ENCODE data around the gene ATP8A2.

The ATP8A2 gene

DNA sequence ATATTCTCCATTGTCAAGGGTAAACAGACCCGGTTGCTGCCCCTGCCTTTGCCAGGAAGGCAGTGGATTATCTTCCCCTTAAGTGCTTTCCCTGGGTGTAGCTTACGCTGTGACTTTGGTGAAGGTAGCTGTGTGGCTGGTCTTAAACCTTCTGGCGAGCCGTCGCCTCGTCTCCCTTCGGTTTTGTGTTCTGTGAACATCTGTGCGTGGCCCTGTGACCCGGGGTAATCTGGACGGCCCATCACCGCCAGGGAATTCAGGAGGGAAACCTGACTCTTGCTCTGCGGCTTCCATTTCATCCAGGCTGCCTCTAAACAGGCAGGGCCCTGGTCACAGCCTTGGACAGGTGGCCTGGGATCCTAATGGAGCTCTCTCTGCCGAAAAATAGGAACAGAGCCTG, 601.3 kb downstream of the ATP8A2 start:
- ATAC-seq (replicated peaks; ENCODE audit: extremely low read depth, poor library complexity, severe bottlenecking): no peak
- H3K36me3 Mint-ChIP-seq (ENCODE audit: insufficient read depth): peaks cover 1% of the 10 kb centered on the region
- no peaks in the 10 kb centered on the region for H3K27me3 Mint-ChIP-seq
- no peak for DNase-seq (ENCODE audit: low spot score in 2 of 2)
- peak overlapping the region; percentile 79 for H3K27ac Mint-ChIP-seq (ENCODE audit: low read depth)
- peak overlapping the region; percentile 66 for H3K4me3 Mint-ChIP-seq
- H3K4me1 Mint-ChIP-seq: peaks cover 49% of the 10 kb centered on the region
- H3K9me3 Mint-ChIP-seq: no peaks in the 10 kb centered on the region

DNA sequence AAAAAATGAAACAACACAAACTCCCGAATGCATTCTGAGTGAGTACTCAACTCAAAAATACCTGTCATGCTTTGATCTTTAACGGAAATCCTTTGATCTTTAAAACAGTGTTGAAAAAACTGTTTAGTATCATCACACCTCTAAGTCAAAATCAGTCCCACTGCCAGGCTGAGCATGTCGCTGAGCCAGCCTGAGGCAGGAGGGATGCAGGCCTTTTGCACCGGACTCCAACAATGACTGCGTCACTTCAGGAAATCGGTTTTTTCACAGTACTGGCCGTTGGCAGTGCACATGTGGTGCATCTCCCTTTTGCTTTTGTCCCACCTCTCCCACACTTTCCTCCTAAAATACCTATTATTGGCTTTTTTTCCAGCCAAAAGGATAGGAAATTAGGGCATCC, 601.8 kb downstream of the ATP8A2 start:
- Mint-ChIP-seq H3K27me3 (no peaks in the 10 kb centered on the region), H3K36me3 (ENCODE audit: insufficient read depth) (peaks cover 1% of the 10 kb centered on the region), H3K27ac (ENCODE audit: low read depth) (peak overlapping the region; percentile 79), H3K4me1 (peaks cover 49% of the 10 kb centered on the region), H3K4me3 (peak overlapping the region; percentile 66), H3K9me3 (no peaks in the 10 kb centered on the region)
- DNase-seq (ENCODE audit: low spot score in 2 of 2): no peak
- no peak for ATAC-seq (replicated peaks; ENCODE audit: extremely low read depth, poor library complexity, severe bottlenecking)

DNA sequence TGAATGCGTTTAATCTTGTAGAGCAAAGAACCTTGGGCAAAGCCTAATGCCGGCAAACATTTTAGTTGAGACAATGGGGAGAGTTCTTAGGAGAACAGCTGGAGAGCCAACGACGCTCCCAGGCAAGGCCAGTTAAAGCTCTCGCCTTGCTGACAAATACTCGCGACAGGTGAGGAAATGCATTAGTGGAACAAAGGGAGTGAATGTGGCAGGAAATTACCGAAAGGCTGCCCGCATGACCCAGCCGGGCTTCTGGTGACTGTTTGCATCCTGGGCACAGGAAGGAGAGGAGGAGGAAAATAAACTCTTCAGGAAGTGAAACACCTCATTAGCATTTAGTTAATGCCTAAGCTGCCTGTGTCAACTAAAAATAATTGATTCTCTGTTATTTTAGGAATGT, 605.4 kb downstream of the ATP8A2 start:
- H3K4me1 Mint-ChIP-seq: peaks cover 33% of the 10 kb centered on the region
- DNase-seq (ENCODE audit: low spot score in 2 of 2) (no peak), ATAC-seq (replicated peaks; ENCODE audit: extremely low read depth, poor library complexity, severe bottlenecking) (no peak)
- H3K27me3 Mint-ChIP-seq: no peaks in the 10 kb centered on the region
- peaks cover 1% of the 10 kb centered on the region for H3K36me3 Mint-ChIP-seq (ENCODE audit: insufficient read depth)
- H3K27ac Mint-ChIP-seq (ENCODE audit: low read depth): no peak overlapping the region
- no peak overlapping the region for H3K4me3 Mint-ChIP-seq
- no peaks in the 10 kb centered on the region for H3K9me3 Mint-ChIP-seq

DNA sequence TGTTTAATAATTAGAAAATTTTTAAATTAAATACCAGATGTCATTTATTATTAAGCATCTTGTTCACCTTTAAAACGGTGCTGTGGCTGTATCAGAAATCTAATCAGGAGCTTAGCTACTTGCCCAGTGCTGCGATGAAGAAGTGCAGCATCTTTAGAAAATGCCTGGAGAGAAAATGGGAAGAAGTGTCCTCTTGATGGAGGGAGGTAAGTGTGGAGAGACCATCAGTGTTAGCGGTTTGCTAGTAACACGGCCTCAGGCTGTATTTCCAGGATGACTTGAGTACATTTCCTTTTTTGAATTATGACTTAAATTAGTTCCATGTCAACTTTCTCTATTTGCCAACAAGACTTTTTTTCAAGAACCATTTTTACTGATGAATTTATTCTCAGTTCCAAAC, 605.9 kb downstream of the ATP8A2 start:
- Mint-ChIP-seq H3K36me3 (ENCODE audit: insufficient read depth) (peaks cover 1% of the 10 kb centered on the region), H3K27ac (ENCODE audit: low read depth) (no peak overlapping the region), H3K9me3 (no peaks in the 10 kb centered on the region), H3K4me3 (no peak overlapping the region), H3K4me1 (peaks cover 28% of the 10 kb centered on the region), H3K27me3 (no peaks in the 10 kb centered on the region)
- ATAC-seq (replicated peaks; ENCODE audit: extremely low read depth, poor library complexity, severe bottlenecking) (no peak), DNase-seq (ENCODE audit: low spot score in 2 of 2) (no peak)

DNA sequence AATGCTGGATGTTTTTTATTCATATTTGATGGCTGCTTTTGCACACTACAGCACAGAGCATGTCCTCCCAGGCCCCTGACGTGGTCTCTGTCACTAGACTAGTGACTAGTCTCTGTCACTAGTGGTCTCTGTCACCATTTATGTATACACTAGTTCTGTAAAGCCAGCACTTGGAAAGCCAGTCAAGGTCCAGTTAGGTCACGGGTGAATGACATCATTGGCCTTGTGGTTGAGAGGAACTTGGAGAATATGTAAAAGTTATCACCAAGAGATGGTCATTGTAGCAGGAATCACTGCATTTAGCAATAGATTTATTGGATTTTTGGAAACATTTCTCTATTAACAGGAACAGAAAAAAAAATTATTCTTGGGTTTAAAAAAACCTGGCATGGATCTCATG, 607.2 kb downstream of the ATP8A2 start:
- ATAC-seq (replicated peaks; ENCODE audit: extremely low read depth, poor library complexity, severe bottlenecking) (no peak), DNase-seq (ENCODE audit: low spot score in 2 of 2) (no peak)
- H3K4me1 Mint-ChIP-seq: peaks cover 18% of the 10 kb centered on the region

DNA sequence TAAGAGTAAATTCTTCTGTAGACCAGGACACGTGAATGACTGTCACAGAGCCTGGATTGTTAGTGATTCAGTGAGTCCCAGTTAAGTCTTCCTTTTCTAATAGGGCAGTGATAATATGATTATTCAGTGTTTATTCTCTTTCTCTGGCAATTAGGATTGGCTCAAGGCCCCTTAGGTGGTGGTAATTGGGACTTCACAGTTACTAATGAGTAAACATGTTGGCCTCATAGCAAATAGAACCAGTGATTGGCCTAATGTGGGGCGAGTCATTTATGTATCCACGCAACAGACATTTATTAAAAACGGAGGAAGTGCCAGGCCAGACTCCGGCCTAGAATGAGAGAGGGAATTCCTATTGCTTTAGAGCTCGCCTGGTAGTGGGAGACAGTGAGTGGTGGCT, 607.6 kb downstream of the ATP8A2 start:
- no peak overlapping the region for H3K27ac Mint-ChIP-seq (ENCODE audit: low read depth)
- ATAC-seq (replicated peaks; ENCODE audit: extremely low read depth, poor library complexity, severe bottlenecking) (no peak), DNase-seq (ENCODE audit: low spot score in 2 of 2) (no peak)
- H3K36me3 Mint-ChIP-seq (ENCODE audit: insufficient read depth): no peaks in the 10 kb centered on the region
- no peaks in the 10 kb centered on the region for H3K9me3 Mint-ChIP-seq
- H3K27me3 Mint-ChIP-seq: peaks cover 10% of the 10 kb centered on the region
- H3K4me1 Mint-ChIP-seq: peaks cover 14% of the 10 kb centered on the region
- H3K4me3 Mint-ChIP-seq: no peak overlapping the region

More for the DNA sequence above, 607.2 kb downstream of the ATP8A2 start:
- no peak overlapping the region for H3K4me3 Mint-ChIP-seq
- H3K9me3 Mint-ChIP-seq: no peaks in the 10 kb centered on the region
- H3K27ac Mint-ChIP-seq (ENCODE audit: low read depth): no peak overlapping the region
- H3K27me3 Mint-ChIP-seq: peaks cover 9% of the 10 kb centered on the region
- peaks cover 1% of the 10 kb centered on the region for H3K36me3 Mint-ChIP-seq (ENCODE audit: insufficient read depth)

DNA sequence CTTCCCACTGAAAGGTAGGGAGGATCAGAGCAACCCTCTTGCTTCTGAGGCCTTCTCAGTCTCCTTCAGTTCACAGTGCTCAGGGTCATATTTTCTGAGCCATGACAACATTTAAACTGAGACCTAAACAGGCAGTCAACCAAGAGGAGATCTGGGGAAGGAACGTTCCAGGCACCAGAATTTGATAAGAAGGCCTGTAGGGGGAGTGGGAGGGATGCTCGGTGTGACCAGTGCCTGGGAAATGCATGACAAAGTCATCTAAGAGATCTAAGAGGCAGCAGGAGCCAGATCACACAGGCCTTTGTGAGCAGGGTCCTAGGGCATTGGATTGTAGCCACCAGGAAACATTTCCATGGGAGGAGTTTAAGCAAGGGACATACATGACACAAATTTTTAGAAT, 608.5 kb downstream of the ATP8A2 start:
- DNase-seq (ENCODE audit: low spot score in 2 of 2): no peak
- Mint-ChIP-seq H3K9me3 (no peaks in the 10 kb centered on the region), H3K4me3 (no peak overlapping the region), H3K4me1 (peaks cover 5% of the 10 kb centered on the region), H3K27me3 (peaks cover 10% of the 10 kb centered on the region), H3K36me3 (ENCODE audit: insufficient read depth) (no peaks in the 10 kb centered on the region), H3K27ac (ENCODE audit: low read depth) (no peak overlapping the region)
- no peak for ATAC-seq (replicated peaks; ENCODE audit: extremely low read depth, poor library complexity, severe bottlenecking)

DNA sequence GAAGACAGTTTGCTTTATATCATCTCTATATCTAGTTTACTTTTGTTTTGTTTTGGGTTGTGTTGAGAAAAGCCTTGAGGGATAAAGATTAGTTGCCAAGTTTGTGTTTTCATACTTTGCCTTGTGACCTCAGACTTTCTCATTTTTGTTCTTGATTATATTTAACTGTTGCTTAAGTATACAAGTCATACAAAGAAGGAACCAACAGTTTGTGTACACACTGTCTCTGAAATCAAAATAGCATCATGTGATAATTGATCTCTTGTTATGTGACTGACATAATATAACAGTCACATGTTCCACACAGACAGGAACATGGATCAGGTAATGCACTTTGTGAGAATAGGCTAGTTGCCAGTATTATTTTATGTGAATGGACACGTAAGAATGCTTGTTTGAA, 609.3 kb downstream of the ATP8A2 start:
- no peak for DNase-seq (ENCODE audit: low spot score in 2 of 2)

DNA sequence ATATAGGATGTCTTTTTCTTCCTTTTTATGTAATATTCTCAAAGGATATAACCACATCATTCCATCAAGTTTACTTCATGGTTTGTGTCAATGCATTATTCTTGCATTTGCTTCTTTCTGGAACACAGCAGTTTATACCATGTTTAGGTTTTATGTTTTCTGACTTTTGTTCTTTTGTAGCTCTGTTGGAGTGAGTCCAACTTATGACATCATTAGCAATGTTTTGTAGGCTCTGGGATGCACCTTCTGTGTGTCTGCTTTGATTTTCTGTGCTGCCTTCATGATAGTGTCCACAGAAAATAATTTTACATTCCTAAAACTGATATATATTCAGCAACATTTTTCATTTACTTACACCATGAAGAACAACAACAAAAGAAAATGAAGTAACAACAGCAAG, 611.1 kb downstream of the ATP8A2 start:
- peaks cover 10% of the 10 kb centered on the region for H3K27me3 Mint-ChIP-seq
- no peak overlapping the region for H3K4me3 Mint-ChIP-seq
- H3K36me3 Mint-ChIP-seq (ENCODE audit: insufficient read depth): no peaks in the 10 kb centered on the region
- H3K27ac Mint-ChIP-seq (ENCODE audit: low read depth): no peak overlapping the region
- ATAC-seq (replicated peaks; ENCODE audit: extremely low read depth, poor library complexity, severe bottlenecking) (no peak), DNase-seq (ENCODE audit: low spot score in 2 of 2) (no peak)
- no peaks in the 10 kb centered on the region for H3K4me1 Mint-ChIP-seq
- no peaks in the 10 kb centered on the region for H3K9me3 Mint-ChIP-seq

More for the DNA sequence above, 609.3 kb downstream of the ATP8A2 start:
- Mint-ChIP-seq H3K36me3 (ENCODE audit: insufficient read depth) (no peaks in the 10 kb centered on the region), H3K9me3 (no peaks in the 10 kb centered on the region), H3K4me1 (peaks cover 5% of the 10 kb centered on the region), H3K27ac (ENCODE audit: low read depth) (no peak overlapping the region), H3K4me3 (no peak overlapping the region), H3K27me3 (peaks cover 10% of the 10 kb centered on the region)
- no peak for ATAC-seq (replicated peaks; ENCODE audit: extremely low read depth, poor library complexity, severe bottlenecking)

DNA sequence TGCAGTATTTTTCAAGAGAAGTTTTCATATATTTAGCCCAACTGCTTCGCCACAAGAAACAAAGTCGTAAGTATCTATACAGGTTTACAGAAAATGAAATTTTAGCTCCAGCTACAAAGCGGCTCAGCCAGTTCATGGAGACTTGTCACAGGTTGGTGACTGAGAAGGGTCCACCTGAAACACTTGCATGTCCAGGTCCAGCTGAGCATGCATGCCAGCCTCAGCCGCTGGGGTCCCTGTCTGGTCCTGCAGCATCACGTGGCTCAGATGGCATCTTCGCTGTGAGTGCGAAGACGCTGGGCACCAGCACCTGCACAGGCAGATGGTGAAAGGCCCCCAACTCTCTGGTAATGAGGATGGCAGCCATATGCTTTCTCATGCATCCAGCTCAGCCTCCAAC, 616.2 kb downstream of the ATP8A2 start:
- no peak overlapping the region for H3K27ac Mint-ChIP-seq (ENCODE audit: low read depth)
- no peak for ATAC-seq (replicated peaks; ENCODE audit: extremely low read depth, poor library complexity, severe bottlenecking)
- no peaks in the 10 kb centered on the region for H3K4me1 Mint-ChIP-seq
- peaks cover 2% of the 10 kb centered on the region for H3K36me3 Mint-ChIP-seq (ENCODE audit: insufficient read depth)
- no peak for DNase-seq (ENCODE audit: low spot score in 2 of 2)
- H3K4me3 Mint-ChIP-seq: no peak overlapping the region
- H3K27me3 Mint-ChIP-seq: peaks cover 10% of the 10 kb centered on the region
- H3K9me3 Mint-ChIP-seq: no peaks in the 10 kb centered on the region

DNA sequence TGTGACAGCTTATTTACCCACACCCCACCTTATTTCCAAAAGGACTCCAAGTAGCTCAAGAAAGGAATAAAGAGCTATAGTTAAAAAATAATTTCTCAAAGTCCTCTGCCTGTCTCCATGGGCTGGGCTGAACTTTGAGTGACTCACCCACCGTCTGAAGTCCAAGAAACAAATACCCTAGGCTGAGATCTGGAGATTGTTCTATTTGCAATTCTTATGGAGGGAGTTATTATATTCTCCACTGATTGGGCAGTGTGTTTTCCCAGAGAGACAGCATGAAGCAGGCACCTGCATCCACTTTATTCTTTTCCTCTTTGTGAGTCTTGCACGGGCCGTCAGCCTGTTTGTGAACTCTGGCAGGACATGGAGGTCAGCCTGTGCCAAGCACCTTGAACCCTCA, 616.9 kb downstream of the ATP8A2 start:
- Mint-ChIP-seq H3K4me1 (no peaks in the 10 kb centered on the region), H3K4me3 (no peak overlapping the region), H3K27me3 (peaks cover 4% of the 10 kb centered on the region), H3K27ac (ENCODE audit: low read depth) (no peak overlapping the region), H3K9me3 (no peaks in the 10 kb centered on the region), H3K36me3 (ENCODE audit: insufficient read depth) (peaks cover 2% of the 10 kb centered on the region)
- ATAC-seq (replicated peaks; ENCODE audit: extremely low read depth, poor library complexity, severe bottlenecking) (no peak), DNase-seq (ENCODE audit: low spot score in 2 of 2) (no peak)

DNA sequence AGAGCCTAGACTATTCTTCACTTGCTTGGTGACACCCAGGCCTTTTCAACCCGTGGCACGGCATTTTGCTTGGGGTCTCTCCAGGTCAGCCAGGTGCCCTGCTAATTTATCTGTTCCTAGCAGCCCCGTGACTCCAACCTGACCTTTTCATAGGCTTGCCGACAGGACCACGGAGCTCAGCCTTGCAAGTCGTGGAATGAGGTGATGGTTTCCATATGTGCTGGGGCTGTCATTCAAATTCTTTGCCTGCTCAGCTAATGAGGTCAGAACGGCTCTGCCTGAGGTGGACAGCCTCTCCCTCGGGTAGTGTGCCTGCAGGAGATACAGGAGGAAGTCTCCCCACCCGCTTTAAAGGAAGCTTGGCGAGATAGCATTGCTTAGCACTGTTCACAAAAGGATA, 619.0 kb downstream of the ATP8A2 start:
- Mint-ChIP-seq H3K4me3 (no peak overlapping the region), H3K9me3 (peaks cover 6% of the 10 kb centered on the region), H3K36me3 (ENCODE audit: insufficient read depth) (peaks cover 2% of the 10 kb centered on the region), H3K27ac (ENCODE audit: low read depth) (no peak overlapping the region), H3K27me3 (no peaks in the 10 kb centered on the region), H3K4me1 (no peaks in the 10 kb centered on the region)
- DNase-seq (ENCODE audit: low spot score in 2 of 2): no peak
- no peak for ATAC-seq (replicated peaks; ENCODE audit: extremely low read depth, poor library complexity, severe bottlenecking)

DNA sequence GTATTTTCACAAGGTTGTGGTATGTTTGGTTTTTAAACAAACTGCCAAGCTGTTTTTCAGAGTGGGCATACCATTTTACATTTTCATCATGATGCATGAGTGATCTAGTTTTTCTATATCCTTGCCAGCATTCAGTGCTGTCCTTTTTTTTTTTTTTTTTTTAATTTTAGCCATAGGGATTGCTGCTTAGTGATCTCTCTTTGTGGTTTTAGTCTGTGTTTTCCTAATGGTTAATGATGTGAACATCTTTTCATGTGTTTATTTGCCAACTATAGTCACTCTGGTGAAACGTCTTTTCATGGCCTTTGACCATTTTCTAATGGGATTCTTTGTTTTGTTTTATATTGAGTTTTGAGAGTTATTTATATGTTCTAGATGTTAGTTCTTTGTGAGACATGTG, 620.3 kb downstream of the ATP8A2 start:
- Mint-ChIP-seq H3K36me3 (ENCODE audit: insufficient read depth) (peaks cover 2% of the 10 kb centered on the region), H3K4me1 (no peaks in the 10 kb centered on the region), H3K4me3 (no peak overlapping the region), H3K27me3 (peaks cover 1% of the 10 kb centered on the region), H3K27ac (ENCODE audit: low read depth) (no peak overlapping the region), H3K9me3 (peaks cover 6% of the 10 kb centered on the region)
- no peak for DNase-seq (ENCODE audit: low spot score in 2 of 2)
- ATAC-seq (replicated peaks; ENCODE audit: extremely low read depth, poor library complexity, severe bottlenecking): no peak

Data from central memory CD8-positive, alpha-beta T cell (primary cell).